Calu3 (cell line): ENCODE measurements around the gene STEEP1. TPM values are rescaled to one million over a fixed set of nuclear protein-coding genes. Genes with fewer than 3 reads are reported as not detected.

ENCODE experiments used
- BruUV-seq: library from RNA; stranded (reverse); fragments of 400-500 nt; replicated peaks from 2 replicates; lab custom pipeline; 2021; lab: Mats Ljungman, UMichigan
- CTCF ChIA-PET: fragments of 300-600 bp; sonication (Branson Sonifier 250); formaldehyde crosslinking; loops from one replicate; lab custom pipeline; 2022; ENCODE audit warnings: antibody characterized with exemption; lab: Charles Lee
- DNase-seq: peaks from one replicate; pipeline ENCODE4 v3.0.0; 2022
- H3K27ac Mint-ChIP-seq: one replicate; pipeline ENCODE4 v1.8.0; 2022; ENCODE audit warnings: mixed read lengths; ENCODE audit not compliant: unreplicated experiment
- H3K27me3 Mint-ChIP-seq: one replicate; pipeline ENCODE4 v1.8.0; 2022; ENCODE audit warnings: mixed read lengths; ENCODE audit not compliant: unreplicated experiment
- H3K36me3 Mint-ChIP-seq: one replicate; pipeline ENCODE4 v1.8.0; 2022; ENCODE audit warnings: mild to moderate bottlenecking, moderate library complexity, mixed read lengths; ENCODE audit not compliant: insufficient read depth, unreplicated experiment
- H3K4me1 Mint-ChIP-seq: one replicate; pipeline ENCODE4 v1.8.0; 2022; ENCODE audit warnings: mild to moderate bottlenecking, low read depth, mixed read lengths; ENCODE audit not compliant: unreplicated experiment
- H3K4me3 Mint-ChIP-seq: one replicate; pipeline ENCODE4 v1.8.0; 2022; ENCODE audit warnings: mild to moderate bottlenecking, low read depth, moderate library complexity, mixed read lengths; ENCODE audit not compliant: unreplicated experiment
- H3K9me3 Mint-ChIP-seq: one replicate; pipeline ENCODE4 v1.8.0; 2022; ENCODE audit warnings: low read depth, mixed read lengths; ENCODE audit not compliant: unreplicated experiment
- intact Hi-C: fragments of 100-400 bp; cut with micrococcal nuclease; formaldehyde crosslinking; loops from one replicate; pipeline ENCODE4 v1.10.0; 2022; ENCODE audit not compliant: unreplicated experiment
- total RNA-seq: library from RNA; stranded (reverse); gene quantifications from 2 replicates; pipeline ENCODE4 v1.2.3, GENCODE V29; 2022
- TF ChIP-seq, protein P1 (sequence below): fragments of 200-600 bp; IDR thresholded peaks from one replicate; pipeline ENCODE4 v1.8.0; 2022; ENCODE audit warnings: antibody characterized with exemption; ENCODE audit not compliant: unreplicated experiment

STEEP1 gene
- total RNA-seq, 1 experiment from 2014 or later = 30.4 TPM

DNA sequence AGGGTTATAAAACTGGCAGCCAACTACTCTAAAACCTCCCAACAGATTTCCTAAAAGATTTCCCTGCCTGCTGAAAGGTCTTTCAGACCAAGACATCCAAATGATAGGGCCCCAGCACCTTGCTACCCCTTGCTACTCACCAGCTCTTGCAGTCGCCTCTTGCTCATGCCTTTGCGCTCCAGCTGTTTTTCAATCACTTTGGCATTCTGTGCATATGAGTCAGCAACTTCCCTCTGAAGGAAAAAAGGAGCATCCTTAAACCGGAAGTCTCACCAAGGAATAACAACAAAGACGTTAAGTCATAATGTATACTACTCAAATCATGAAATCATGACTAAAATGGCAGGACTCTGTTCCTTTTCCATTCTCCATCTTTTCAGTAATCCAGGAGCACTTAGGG, 24.0 kb downstream of the STEEP1 start:
- DNase-seq = no peak
- H3K4me1 Mint-ChIP-seq = no peaks in the 10 kb centered on the region
- no TSS peak for BruUV-seq
- H3K4me3 Mint-ChIP-seq = no peak overlapping the region
- H3K9me3 Mint-ChIP-seq = no peaks in the 10 kb centered on the region
- CTCF ChIA-PET = interaction anchor here (0.7 kb wide), 1 partner anchor 551 kb away, joined by 3 read pairs; no protein-coding TSS in a partner anchor
- intact Hi-C loops = no loop called here
- H3K36me3 Mint-ChIP-seq = no peaks in the 10 kb centered on the region
- TF ChIP-seq, protein P1, sequence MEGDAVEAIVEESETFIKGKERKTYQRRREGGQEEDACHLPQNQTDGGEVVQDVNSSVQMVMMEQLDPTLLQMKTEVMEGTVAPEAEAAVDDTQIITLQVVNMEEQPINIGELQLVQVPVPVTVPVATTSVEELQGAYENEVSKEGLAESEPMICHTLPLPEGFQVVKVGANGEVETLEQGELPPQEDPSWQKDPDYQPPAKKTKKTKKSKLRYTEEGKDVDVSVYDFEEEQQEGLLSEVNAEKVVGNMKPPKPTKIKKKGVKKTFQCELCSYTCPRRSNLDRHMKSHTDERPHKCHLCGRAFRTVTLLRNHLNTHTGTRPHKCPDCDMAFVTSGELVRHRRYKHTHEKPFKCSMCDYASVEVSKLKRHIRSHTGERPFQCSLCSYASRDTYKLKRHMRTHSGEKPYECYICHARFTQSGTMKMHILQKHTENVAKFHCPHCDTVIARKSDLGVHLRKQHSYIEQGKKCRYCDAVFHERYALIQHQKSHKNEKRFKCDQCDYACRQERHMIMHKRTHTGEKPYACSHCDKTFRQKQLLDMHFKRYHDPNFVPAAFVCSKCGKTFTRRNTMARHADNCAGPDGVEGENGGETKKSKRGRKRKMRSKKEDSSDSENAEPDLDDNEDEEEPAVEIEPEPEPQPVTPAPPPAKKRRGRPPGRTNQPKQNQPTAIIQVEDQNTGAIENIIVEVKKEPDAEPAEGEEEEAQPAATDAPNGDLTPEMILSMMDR = no peak
- H3K27me3 Mint-ChIP-seq = no peaks in the 10 kb centered on the region
- no peak overlapping the region for H3K27ac Mint-ChIP-seq

DNA sequence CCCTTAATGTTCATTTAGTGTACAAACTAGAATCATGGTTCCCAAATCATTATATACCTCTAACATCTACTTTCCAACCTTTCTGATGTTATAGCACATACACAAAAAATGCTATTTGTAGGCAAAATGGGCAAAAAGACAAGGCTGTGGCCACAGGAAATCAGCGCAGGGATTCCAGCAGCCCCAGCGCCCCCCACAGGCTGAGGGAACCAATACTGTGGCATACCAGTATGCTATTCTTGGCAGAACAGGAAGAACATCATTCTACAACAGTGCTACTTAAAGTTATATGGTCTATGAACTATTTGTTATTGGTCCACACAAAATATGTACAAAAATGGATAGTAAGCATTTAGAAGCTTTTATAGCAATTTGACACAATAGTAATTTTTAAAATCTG, 25.3 kb downstream of the STEEP1 start:
- no peak for DNase-seq
- TF ChIP-seq, protein P1 = no peak
- Mint-ChIP-seq H3K4me1 (no peaks in the 10 kb centered on the region), H3K27ac (no peak overlapping the region), H3K4me3 (no peak overlapping the region), H3K9me3 (no peaks in the 10 kb centered on the region), H3K27me3 (no peaks in the 10 kb centered on the region), H3K36me3 (no peaks in the 10 kb centered on the region)
- CTCF ChIA-PET = no interaction called here
- BruUV-seq = no TSS peak
- intact Hi-C loops = no loop called here

DNA sequence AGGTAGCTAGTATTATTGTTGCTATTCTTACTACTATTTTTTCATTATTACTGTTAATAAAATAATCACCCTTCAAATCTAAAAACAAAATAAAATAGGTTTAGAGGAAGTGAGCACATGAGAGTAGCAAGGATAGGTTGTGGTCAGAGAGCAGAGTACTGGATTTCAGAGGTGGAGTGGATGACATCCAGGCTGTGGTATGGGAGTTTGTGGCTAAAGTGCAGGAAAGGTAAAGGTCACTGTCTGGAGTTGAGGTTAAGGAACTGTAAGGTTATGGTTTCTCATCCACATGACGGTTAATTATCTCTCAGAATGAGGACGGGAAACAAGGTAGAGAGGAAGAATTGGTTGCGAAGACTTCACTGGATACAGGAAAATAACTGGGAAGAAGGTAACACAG, 27.7 kb downstream of the STEEP1 start:
- H3K36me3 Mint-ChIP-seq = no peaks in the 10 kb centered on the region
- no peak for DNase-seq
- intact Hi-C loops = no loop called here
- CTCF ChIA-PET = interaction anchor here (0.6 kb wide), 1 partner anchor 335 kb away, joined by 11 read pairs; no protein-coding TSS in a partner anchor
- no TSS peak for BruUV-seq
- TF ChIP-seq, protein P1 = no peak
- H3K27ac Mint-ChIP-seq = no peak overlapping the region
- H3K27me3 Mint-ChIP-seq = no peaks in the 10 kb centered on the region
- no peaks in the 10 kb centered on the region for H3K9me3 Mint-ChIP-seq
- H3K4me3 Mint-ChIP-seq = no peak overlapping the region
- no peaks in the 10 kb centered on the region for H3K4me1 Mint-ChIP-seq

DNA sequence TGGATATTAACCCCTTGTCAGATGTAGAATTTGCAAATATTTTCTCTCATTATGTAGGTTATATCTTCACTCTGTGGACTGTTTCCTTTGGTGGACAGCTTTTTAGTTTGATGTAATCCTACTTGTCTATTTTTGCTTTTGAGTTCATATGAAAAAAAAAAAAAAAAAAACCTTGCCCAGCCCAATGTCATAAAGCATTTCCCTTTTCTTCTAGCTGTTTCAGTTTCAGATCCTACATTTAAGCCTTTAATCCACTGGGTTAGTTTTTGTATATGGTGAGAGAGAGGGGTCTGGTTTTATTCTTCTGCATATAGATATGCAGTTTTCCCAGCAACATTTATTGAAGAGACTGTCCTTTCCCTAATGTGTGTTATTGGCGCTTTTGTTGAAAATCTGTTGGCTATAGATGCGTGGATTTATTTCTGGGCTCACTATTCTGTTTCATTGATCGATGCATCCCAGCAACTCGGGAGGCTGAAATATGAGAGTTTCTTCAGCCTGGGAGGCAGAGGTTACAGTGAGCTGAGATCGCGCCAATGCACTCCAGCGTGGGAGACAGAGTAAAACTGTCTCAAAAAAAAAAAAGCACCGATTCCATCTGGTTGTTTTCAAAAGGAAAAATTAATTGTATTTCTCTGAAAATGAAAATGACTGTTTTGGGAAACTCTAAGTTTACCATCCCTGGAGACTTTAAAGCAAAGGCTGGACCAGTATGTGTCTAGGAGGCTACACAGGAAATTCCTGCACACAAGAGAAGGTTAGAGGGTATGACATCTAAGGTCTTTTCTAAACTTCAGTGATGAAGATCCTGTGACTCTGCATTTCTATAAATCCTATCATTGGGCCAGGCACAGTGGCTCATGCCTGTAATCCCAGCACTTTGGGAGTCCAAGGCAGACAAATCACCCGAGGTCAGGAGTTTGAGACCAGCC, 35.6 kb downstream of the STEEP1 start:
- Mint-ChIP-seq H3K9me3 (no peaks in the 10 kb centered on the region), H3K4me1 (no peaks in the 10 kb centered on the region), H3K27ac (no peak overlapping the region), H3K27me3 (no peaks in the 10 kb centered on the region), H3K36me3 (no peaks in the 10 kb centered on the region), H3K4me3 (no peak overlapping the region)
- CTCF ChIA-PET = no interaction called here
- TF ChIP-seq, protein P1 = no peak
- intact Hi-C loops = no loop called here
- no peak for DNase-seq
- BruUV-seq = no TSS peak
